Right cardiac atrium (tissue), 5 donors: ENCODE measurements around the gene ZNF274. TPM values are rescaled to one million over a fixed set of nuclear protein-coding genes. Genes with fewer than 3 reads are reported as not detected.
"Not testable (repeated sequence)": the region's sequence is repeated elsewhere in the genome, so short reads cannot be mapped to it uniquely, and the experiment has no call there.

Experiments
- ATAC-seq, 2 donors: fragments of 200-7000 bp; cut with Tn5 transposase; one replicate each; pipeline versions ENCODE4 v1.8.0 to v1.9.1; 2020; ENCODE audit warnings: moderate library complexity in 2 of 2, mild to moderate bottlenecking in 1 of 2
- DNase-seq, 3 donors: peaks; one replicate each; pipeline ENCODE4 v3.0.0-alpha.2; 2020
- H3K27ac ChIP-seq: one replicate; pipeline ENCODE4 v1.5.1; 2013; ENCODE audit warnings: mild to moderate bottlenecking, low read length, control low read depth, moderate library complexity
- H3K27me3 ChIP-seq: one replicate; pipeline ENCODE4 v1.6.1; 2013; ENCODE audit not compliant: control insufficient read depth, insufficient read depth
- H3K4me1 ChIP-seq: one replicate; pipeline ENCODE4 v1.6.1; 2013; ENCODE audit warnings: low read length; ENCODE audit not compliant: control insufficient read depth, insufficient read depth
- H3K4me3 ChIP-seq: one replicate; pipeline ENCODE4 v1.5.1; 2013; ENCODE audit warnings: low read length, control low read depth
- H3K9me3 ChIP-seq: one replicate; pipeline ENCODE4 v1.6.1; 2013; ENCODE audit warnings: low read length; ENCODE audit not compliant: control insufficient read depth
- WGBS: extraction: QIAGEN DNeasy Blood & Tissue Kit; methylation state at CpG from one replicate; pipeline ENCODE4 v1.1.7; 2013; 5-methylcytosine and 5-hydroxymethylcytosine counted together
- intact Hi-C, 4 donors: fragments of 100-400 bp; cut with DNase I; formaldehyde crosslinking; loops; one replicate each; pipeline versions ENCODE4 v1.11.0 to v1.14.0; 2022 to 2023
- polyA plus RNA-seq: library from polyadenylated mRNA; stranded (reverse); fragments of 200-250 nt; gene quantifications from one replicate; pipeline ENCODE4 v1.2.3, GENCODE V29; 2013
- total RNA-seq, 4 donors: library from RNA; stranded (reverse); fragmentation: NEBNext Ultra II Directional; extraction: Animal tissue kit (Norgen Biotek cat#: 25700); gene quantifications; one replicate each; pipeline ENCODE4 v1.2.1, GENCODE V29; 2021
- donor health status: healthy with polysubstance abuse.
- donor health status: DM: no; HTN: yes; CAD: no.
- donor health status: DM: no; HTN: no; CAD: no.
- donor health status: DM: no; HTN: yes; CAD: no; lungs with severe emphysema.
- donor health status: DM: yes; HTN: yes; CAD: no.

ZNF274 gene
- total and polyA plus RNA-seq, 5 donors: 14.4 to 24.8 (median 20.8) TPM

GRCh38 chr19:58248886-58249285 is 66.0 kb downstream of the ZNF274 start:
- no peak for ATAC-seq
- Histone ChIP-seq H3K27me3 (no peaks in the 10 kb centered on the region), H3K27ac (no peak overlapping the region), H3K4me1 (no peaks in the 10 kb centered on the region), H3K9me3 (peaks cover 46% of the 10 kb centered on the region), H3K4me3 (no peak overlapping the region)
- intact Hi-C loops: no loop called here
- whole genome bisulfite sequencing: over 99% methylated on average over 3 of the region's 3 CpGs
- no peak for DNase-seq

DNA sequence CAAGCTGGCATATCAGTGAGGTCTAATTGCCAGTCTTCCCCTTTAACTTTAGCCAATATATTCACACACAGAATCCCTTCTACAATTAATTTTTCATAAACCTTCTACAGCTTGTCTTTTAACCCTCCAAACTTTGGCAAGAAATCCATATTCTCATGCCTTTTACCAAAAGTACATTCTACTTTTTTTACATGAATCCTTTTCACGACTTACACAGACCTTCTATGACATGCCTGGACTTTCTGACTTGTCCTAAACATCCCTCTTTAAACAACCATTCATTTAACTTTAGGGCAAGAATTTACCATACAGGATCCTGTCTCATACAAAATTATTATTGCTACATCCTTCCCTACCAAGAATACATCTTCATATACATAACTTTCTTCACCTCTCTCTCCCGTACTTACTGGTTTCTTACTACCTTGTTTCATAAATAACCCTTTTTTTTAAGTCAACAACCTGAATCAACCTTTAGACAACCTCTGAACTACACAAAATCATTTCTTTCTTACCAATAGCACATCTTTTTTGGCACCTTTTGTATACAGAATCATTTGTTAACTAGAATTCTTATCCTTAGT is 69.3 kb downstream of the ZNF274 start:
- ATAC-seq (no peak), DNase-seq (no peak)
- Histone ChIP-seq H3K4me3 (no peak overlapping the region), H3K4me1 (no peaks in the 10 kb centered on the region), H3K9me3 (peaks cover 43% of the 10 kb centered on the region), H3K27ac (no peak overlapping the region), H3K27me3 (no peaks in the 10 kb centered on the region)
- intact Hi-C loops: no loop called here
- WGBS: 99% methylated on average over 2 of the region's 2 CpGs

DNA sequence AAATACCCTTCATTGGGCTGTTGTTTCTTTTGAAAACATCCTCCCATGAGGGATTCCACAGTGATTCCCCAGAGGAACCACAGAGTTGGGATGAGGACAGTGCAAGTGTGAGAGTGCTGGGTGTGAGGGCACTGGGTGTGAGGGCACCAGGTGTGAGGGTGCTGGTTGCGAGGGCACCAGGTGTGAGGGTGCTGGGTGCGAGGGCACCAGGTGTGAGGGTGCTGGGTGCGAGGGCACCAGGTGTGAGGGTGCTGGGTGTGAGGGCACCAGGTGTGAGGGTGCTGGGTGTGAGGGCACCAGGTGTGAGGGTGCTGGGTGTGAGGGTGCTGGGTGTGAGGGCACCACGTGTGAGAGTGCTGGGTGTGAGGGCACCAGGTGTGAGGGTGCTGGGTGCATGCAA is 75.4 kb downstream of the ZNF274 start:
- H3K27ac ChIP-seq, H3K4me3 ChIP-seq, H3K27me3 ChIP-seq, H3K4me1 ChIP-seq, DNase-seq, intact Hi-C loops, ATAC-seq: not testable (repeated sequence)
- WGBS: 93% methylated on average over 4 of the region's 4 CpGs
- peaks cover 64% of the 10 kb centered on the region for H3K9me3 ChIP-seq

GRCh38 chr19:58261600-58261967 is 78.7 kb downstream of the ZNF274 start:
- Histone ChIP-seq H3K27me3 (no peaks in the 10 kb centered on the region), H3K4me3 (no peak overlapping the region), H3K4me1 (no peaks in the 10 kb centered on the region), H3K27ac (no peak overlapping the region), H3K9me3 (peaks cover 66% of the 10 kb centered on the region)
- ATAC-seq: no peak
- DNase-seq: no peak
- WGBS: 97% methylated on average over 3 of the region's 3 CpGs
- intact Hi-C loops: loop anchor here in 1 of 4 donors (10.0 kb wide), 1 partner anchor 57 kb away; no protein-coding TSS in a partner anchor

DNA sequence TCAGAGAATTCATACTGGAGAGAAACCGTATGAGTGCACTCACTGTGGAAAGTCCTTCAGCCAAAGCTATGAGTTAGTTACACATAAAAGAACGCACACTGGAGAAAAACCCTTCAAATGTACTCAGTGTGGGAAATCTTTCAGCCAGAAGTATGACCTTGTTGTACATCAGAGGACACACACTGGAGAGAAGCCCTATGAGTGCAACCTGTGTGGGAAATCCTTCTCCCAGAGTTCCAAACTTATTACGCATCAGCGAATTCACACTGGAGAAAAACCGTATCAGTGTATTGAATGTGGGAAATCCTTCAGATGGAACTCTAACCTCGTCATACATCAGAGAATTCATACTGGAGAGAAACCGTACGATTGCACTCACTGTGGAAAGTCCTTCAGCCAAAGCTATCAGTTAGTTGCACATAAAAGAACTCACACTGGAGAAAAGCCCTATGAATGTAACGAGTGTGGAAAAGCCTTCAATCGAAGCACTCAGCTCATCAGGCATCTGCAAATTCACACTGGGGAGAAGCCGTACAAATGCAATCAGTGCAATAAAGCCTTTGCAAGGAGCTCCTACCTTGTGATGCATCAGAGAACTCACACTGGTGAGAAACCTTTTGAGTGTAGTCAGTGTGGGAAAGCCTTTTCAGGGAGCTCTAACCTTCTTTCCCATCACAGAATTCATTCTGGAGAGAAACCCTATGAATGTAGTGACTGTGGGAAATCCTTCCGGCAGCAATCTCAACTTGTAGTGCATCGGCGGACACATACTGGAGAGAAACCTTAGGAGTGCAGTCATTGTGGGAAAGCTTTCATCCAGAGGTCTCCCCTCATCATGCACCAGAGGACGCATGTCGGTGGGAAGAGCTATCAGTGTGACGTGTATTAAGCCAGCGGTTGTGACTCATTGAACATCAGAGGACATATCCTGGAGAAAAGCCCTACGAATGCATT is 79.4 kb downstream of the ZNF274 start:
- no peak for DNase-seq
- no peaks in the 10 kb centered on the region for H3K4me1 ChIP-seq
- intact Hi-C loops: loop anchor here in 1 of 4 donors (10.0 kb wide), 1 partner anchor 57 kb away; no protein-coding TSS in a partner anchor
- no peak overlapping the region for H3K27ac ChIP-seq
- WGBS: 98% methylated on average over 19 of the region's 19 CpGs
- ATAC-seq: no peak
- peaks cover 68% of the 10 kb centered on the region for H3K9me3 ChIP-seq
- H3K27me3 ChIP-seq: no peaks in the 10 kb centered on the region
- H3K4me3 ChIP-seq: no peak overlapping the region

- intact Hi-C loops: loop anchor here in 1 of 4 donors (10.0 kb wide), 1 partner anchor 58 kb away; no protein-coding TSS in a partner anchor
- no peaks in the 10 kb centered on the region for H3K27me3 ChIP-seq
- no peak overlapping the region for H3K4me3 ChIP-seq
- peaks cover 61% of the 10 kb centered on the region for H3K9me3 ChIP-seq
- 99% methylated on average over 7 of the region's 7 CpGs for WGBS
- H3K4me1 ChIP-seq: no peaks in the 10 kb centered on the region
- no peak overlapping the region for H3K27ac ChIP-seq
- ATAC-seq: no peak
- no peak for DNase-seq
Measured at GRCh38 chr19:58262922-58263296, 80.0 kb downstream of the ZNF274 start.

Other genes with a start within 250 kb of the ZNF274 start
- 10 to 100 TPM; 11.1 to 16.7 (median 12.4) TPM for gene ZNF418, start 247.7 kb upstream of the ZNF274 start, total RNA-seq
- gene ZNF418, start 247.7 kb upstream of the ZNF274 start, polyA plus RNA-seq: 9.7 TPM
- 10 to 100 TPM; 10.0 to 13.9 (median 12.5) TPM for gene ZNF256, start 235.4 kb upstream of the ZNF274 start, total RNA-seq
- gene ZNF256, start 235.4 kb upstream of the ZNF274 start, polyA plus RNA-seq: 5.5 TPM
- 1 to 10 TPM; 2.1 to 2.9 (median 2.6) TPM for gene C19orf18, start 208.5 kb upstream of the ZNF274 start, total RNA-seq
- 2.9 TPM for gene C19orf18, start 208.5 kb upstream of the ZNF274 start, polyA plus RNA-seq
- gene ZNF606, start 180.2 kb upstream of the ZNF274 start, total RNA-seq: 10 to 100 TPM; 11.8 to 16.8 (median 15.7) TPM
- gene ZNF606, start 180.2 kb upstream of the ZNF274 start, polyA plus RNA-seq: 10.2 TPM
- gene ZSCAN1, start 149.0 kb upstream of the ZNF274 start, total RNA-seq: under 1 TPM in 1 of 4 donors, not detected in 3; 0.54 TPM
- 0.14 TPM for gene ZSCAN1, start 149.0 kb upstream of the ZNF274 start, polyA plus RNA-seq
- gene ZNF135, start 123.8 kb upstream of the ZNF274 start, total RNA-seq: 1 to 10 TPM; 2.8 to 5.1 (median 4.3) TPM
- gene ZNF135, start 123.8 kb upstream of the ZNF274 start, polyA plus RNA-seq: 4.2 TPM
- gene ZSCAN18, start 84.8 kb upstream of the ZNF274 start, total RNA-seq: 10 to 100 TPM; 69.9 to 89.7 (median 86.4) TPM
- gene ZSCAN18, start 84.8 kb upstream of the ZNF274 start, polyA plus RNA-seq: 63.7 TPM
- gene ZNF329, start 32.3 kb upstream of the ZNF274 start, total RNA-seq: 10 to 100 TPM in 2 of 4 donors, 1 to 10 TPM in 2; 7.8 to 10.3 (median 9.6) TPM
- 4.8 TPM for gene ZNF329, start 32.3 kb upstream of the ZNF274 start, polyA plus RNA-seq
- gene ZNF544, start 45.9 kb downstream of the ZNF274 start, total RNA-seq: 10 to 100 TPM; 23.7 to 29.5 (median 26.1) TPM
- gene ZNF544, start 45.9 kb downstream of the ZNF274 start, polyA plus RNA-seq: 29.1 TPM
- gene ZNF8, start 95.9 kb downstream of the ZNF274 start, total RNA-seq: 1 to 10 TPM; 5.3 to 6.7 (median 6.0) TPM
- 3.1 TPM for gene ZNF8, start 95.9 kb downstream of the ZNF274 start, polyA plus RNA-seq
- 10 to 100 TPM; 19.9 to 24.1 (median 21.1) TPM for gene ERVK3-1, start 122.3 kb downstream of the ZNF274 start, total RNA-seq
- gene ERVK3-1, start 122.3 kb downstream of the ZNF274 start, polyA plus RNA-seq: 27.7 TPM
- 1 to 10 TPM; 1.4 to 2.1 (median 1.9) TPM for gene ZSCAN22, start 143.9 kb downstream of the ZNF274 start, total RNA-seq
- gene ZSCAN22, start 143.9 kb downstream of the ZNF274 start, polyA plus RNA-seq: 0.79 TPM
- gene A1BG, start 170.4 kb downstream of the ZNF274 start, total RNA-seq: 10 to 100 TPM; 21.0 to 36.0 (median 28.6) TPM
- 32.6 TPM for gene A1BG, start 170.4 kb downstream of the ZNF274 start, polyA plus RNA-seq
- gene ZNF497, start 179.7 kb downstream of the ZNF274 start, total RNA-seq: 1 to 10 TPM in 1 of 4 donors, under 1 TPM in 3; 0.33 to 1.1 (median 0.47) TPM
- 0.27 TPM for gene ZNF497, start 179.7 kb downstream of the ZNF274 start, polyA plus RNA-seq
- gene ZNF837, start 198.0 kb downstream of the ZNF274 start, total RNA-seq: under 1 TPM; 0.33 to 0.82 (median 0.55) TPM
- gene ZNF837, start 198.0 kb downstream of the ZNF274 start, polyA plus RNA-seq: 0.52 TPM
- 100 to 1,000 TPM; 513 to 681 (median 600) TPM for gene RPS5, start 204.2 kb downstream of the ZNF274 start, total RNA-seq
- 566 TPM for gene RPS5, start 204.2 kb downstream of the ZNF274 start, polyA plus RNA-seq
- gene RNF225, start 212.6 kb downstream of the ZNF274 start, total RNA-seq: not detected
- gene RNF225, start 212.6 kb downstream of the ZNF274 start, polyA plus RNA-seq: not detected
- gene ZNF584, start 225.6 kb downstream of the ZNF274 start, total RNA-seq: 10 to 100 TPM; 19.2 to 22.6 (median 20.2) TPM
- 13.6 TPM for gene ZNF584, start 225.6 kb downstream of the ZNF274 start, polyA plus RNA-seq